ENCODE measurements around the gene TOLLIP.

The TOLLIP gene

GRCh38 chr11:1292644-1293618 is 16.5 kb downstream of the TOLLIP start:
- DNase-seq (ENCODE audit: low read depth): no peak
- no peak overlapping the region for H3K4me3 ChIP-seq (ENCODE audit: low read depth, low read length)
- TF ChIP-seq CTCF (IDR thresholded peaks at IDR 0.05; ENCODE audit: insufficient read depth, low read depth, low read length, missing control alignments): no peak

GRCh38 chr11:1292018-1292643 is 17.3 kb downstream of the TOLLIP start:
- TF ChIP-seq CTCF (IDR thresholded peaks at IDR 0.05; ENCODE audit: insufficient read depth, low read depth, low read length, missing control alignments): no peak
- no peak overlapping the region for H3K4me3 ChIP-seq (ENCODE audit: low read depth, low read length)

GRCh38 chr11:1291295-1292017 is 18.0 kb downstream of the TOLLIP start:
- H3K4me3 ChIP-seq (ENCODE audit: low read depth, low read length): no peak overlapping the region
- no peak for TF ChIP-seq CTCF (IDR thresholded peaks at IDR 0.05; ENCODE audit: insufficient read depth, low read depth, low read length, missing control alignments)
- DNase-seq (ENCODE audit: low read depth): no peak

More at GRCh38 chr11:1292018-1292643, 17.3 kb downstream of the TOLLIP start:
- no peak for DNase-seq (ENCODE audit: low read depth)

GRCh38 chr11:1290052-1291040 is 19.1 kb downstream of the TOLLIP start:
- H3K4me3 ChIP-seq (ENCODE audit: low read depth, low read length): no peak overlapping the region
- no peak for TF ChIP-seq CTCF (IDR thresholded peaks at IDR 0.05; ENCODE audit: insufficient read depth, low read depth, low read length, missing control alignments)
- no peak for DNase-seq (ENCODE audit: low read depth)

- no peak for DNase-seq (ENCODE audit: low read depth)
- no peak overlapping the region for H3K4me3 ChIP-seq (ENCODE audit: low read depth, low read length)
- TF ChIP-seq CTCF (IDR thresholded peaks at IDR 0.05; ENCODE audit: insufficient read depth, low read depth, low read length, missing control alignments): no peak
These were observed 20.1 kb downstream of the TOLLIP start for GRCh38 chr11:1289211-1289935.
